ENCODE results near the gene CGREF1.

GRCh38 chr2:27060323-27060722 lies 58.6 kb downstream of the CGREF1 start:
- TF ChIP-seq CTCF (IDR thresholded peaks at IDR 0.05; ENCODE audit: low read depth, low read length, poor library complexity, severe bottlenecking): no peak
- no peak for TF ChIP-seq EZH2phosphoT487 (IDR thresholded peaks at IDR 0.05; ENCODE audit: borderline replicate concordance, low read length)
